CD14-positive monocyte (primary cell): ENCODE data around the gene FLOT1. TPM values are rescaled to one million over a fixed set of nuclear protein-coding genes. Genes with fewer than 3 reads are reported as not detected.

Experiments
- DNase-seq, 3 donors: peaks; one replicate each; pipeline ENCODE4 v3.0.0-alpha.2; 2011 to 2022
- H2AFZ ChIP-seq: 2 replicates; pipeline ENCODE4 v1.6.0; 2012; ENCODE audit warnings: mild to moderate bottlenecking, low read depth, low read length, inconsistent platforms; ENCODE audit not compliant: insufficient read depth, poor library complexity, severe bottlenecking
- H3K27ac ChIP-seq, 2 donors: 1 replicate in 1 of 2; 2 replicates in 1 of 2; pipeline ENCODE4 v1.5.1; 2012 to 2013; ENCODE audit warnings: low read length in 2 of 2, control low read depth in 1 of 2, inconsistent platforms in 1 of 2, low read depth in 1 of 2, mild to moderate bottlenecking in 1 of 2
- H3K27me3 ChIP-seq, 2 donors: one replicate each; pipeline versions ENCODE4 v1.6.0 to v1.6.1; 2011 to 2013; ENCODE audit warnings: low read length in 2 of 2; ENCODE audit not compliant: control insufficient read depth in 2 of 2, insufficient read depth in 2 of 2
- H3K36me3 ChIP-seq, 2 donors: replicated peaks in 1 of 2; 1 replicate in 1 of 2; 2 replicates in 1 of 2; pipeline versions ENCODE4 v1.5.1 to v1.6.1; 2012 to 2013; ENCODE audit warnings: low read length in 2 of 2, control low read depth in 1 of 2, inconsistent platforms in 1 of 2, mild to moderate bottlenecking in 1 of 2; ENCODE audit not compliant: insufficient read depth in 2 of 2, control insufficient read depth in 1 of 2
- H3K4me1 ChIP-seq, 2 donors: 1 replicate in 1 of 2; 2 replicates in 1 of 2; pipeline versions ENCODE4 v1.5.1 to v1.6.1; 2012 to 2013; ENCODE audit warnings: low read length in 2 of 2, control low read depth in 1 of 2, inconsistent platforms in 1 of 2, mild to moderate bottlenecking in 1 of 2, moderate library complexity in 1 of 2; ENCODE audit not compliant: insufficient read depth in 2 of 2, control insufficient read depth in 1 of 2
- H3K4me2 ChIP-seq: replicated peaks from 2 replicates; pipeline ENCODE3; 2012; ENCODE audit warnings: low read length, moderate library complexity, mild to moderate bottlenecking; ENCODE audit not compliant: poor library complexity, severe bottlenecking; ENCODE audit errors: extremely low read depth
- H3K4me3 ChIP-seq, 3 experiments: fragments of 200-600 bp in 1 of 3; sonication (generic) in 1 of 3; replicated peaks in 1 of 3; 1 replicate in 2 of 3; 2 replicates in 1 of 3; pipeline ENCODE4 v1.5.1; 2011 to 2013; ENCODE audit warnings: low read length in 3 of 3, mild to moderate bottlenecking in 3 of 3, control low read depth in 2 of 3, low read depth in 2 of 3, inconsistent platforms in 1 of 3, moderate library complexity in 1 of 3
- H3K79me2 ChIP-seq: 2 replicates; pipeline ENCODE4 v1.6.0; 2012; ENCODE audit warnings: mild to moderate bottlenecking, control low read depth, inconsistent platforms, low read length, moderate library complexity; ENCODE audit not compliant: insufficient read depth
- H3K9ac ChIP-seq: 2 replicates; pipeline ENCODE4 v1.6.0; 2017; ENCODE audit warnings: low read length, mild to moderate bottlenecking; ENCODE audit not compliant: insufficient read depth, poor library complexity, severe bottlenecking
- H3K9me3 ChIP-seq, 2 donors: replicated peaks in 1 of 2; 1 replicate in 1 of 2; 2 replicates in 1 of 2; pipeline versions ENCODE4 v1.5.1 to v1.6.1; 2012 to 2013; ENCODE audit warnings: low read length in 2 of 2, control low read depth in 1 of 2; ENCODE audit not compliant: control insufficient read depth in 1 of 2, insufficient read depth in 1 of 2
- H4K20me1 ChIP-seq: 2 replicates; pipeline ENCODE4 v1.6.0; 2012; ENCODE audit warnings: mild to moderate bottlenecking, low read length, control low read depth, moderate library complexity; ENCODE audit not compliant: insufficient read depth
- H3K27ac Mint-ChIP-seq, 7 donors: one replicate each; pipeline ENCODE4 v1.8.0; 2020; ENCODE audit warnings: mild to moderate bottlenecking in 7 of 7, mixed read lengths in 7 of 7, moderate library complexity in 6 of 7, inconsistent platforms in 2 of 7
- H3K27me3 Mint-ChIP-seq, 3 donors: one replicate each; pipeline ENCODE4 v1.8.0; 2021 to 2022; ENCODE audit warnings: low read depth in 3 of 3, mild to moderate bottlenecking in 3 of 3, mixed read lengths in 3 of 3, moderate library complexity in 3 of 3, inconsistent platforms in 1 of 3
- H3K36me3 Mint-ChIP-seq, 2 donors: one replicate each; pipeline ENCODE4 v1.8.0; 2020; ENCODE audit warnings: mixed read lengths in 2 of 2, inconsistent platforms in 1 of 2, mild to moderate bottlenecking in 1 of 2
- H3K4me1 Mint-ChIP-seq: one replicate; pipeline ENCODE4 v1.8.0; 2020; ENCODE audit warnings: mild to moderate bottlenecking, mixed read lengths
- H3K4me3 Mint-ChIP-seq, 2 donors: one replicate each; pipeline ENCODE4 v1.8.0; 2020; ENCODE audit warnings: mild to moderate bottlenecking in 2 of 2, mixed read lengths in 2 of 2, moderate library complexity in 1 of 2
- H3K9me3 Mint-ChIP-seq, 7 donors: one replicate each; pipeline ENCODE4 v1.8.0; 2020 to 2022; ENCODE audit warnings: mixed read lengths in 7 of 7, mild to moderate bottlenecking in 6 of 7, moderate library complexity in 6 of 7, inconsistent platforms in 2 of 7
- WGBS: methylation state at CpG from one replicate; pipeline ENCODE4 v1.1.5; 2013; ENCODE audit warnings: missing lambda C conversion rate; ENCODE audit not compliant: insufficient coverage; 5-methylcytosine and 5-hydroxymethylcytosine counted together
- intact Hi-C, 2 donors: fragments of 100-400 bp; cut with micrococcal nuclease; formaldehyde crosslinking; loops; one replicate each; pipeline versions ENCODE4 v1.15.0 to v1.15.1; 2023
- polyA plus RNA-seq, 3 donors: library from polyadenylated mRNA; depleted of rRNA in 1 of 3; unstranded in 2 of 3; stranded (reverse) in 1 of 3; fragments of 300-500 nt in 2 of 3; fragments of >200 nt in 1 of 3; fragmentation: Illumina TruSeq in 2 of 3; gene quantifications; 1 replicate in 2 of 3; 2 replicates in 1 of 3; pipeline ENCODE4 v1.2.3, GENCODE V29; 2012 to 2021
- TF ChIP-seq, protein P1 (sequence below): fragments of 200-600 bp; IDR thresholded peaks from one replicate; pipeline ENCODE4 v1.8.0; 2022; ENCODE audit warnings: antibody characterized with exemption, mild to moderate bottlenecking

The FLOT1 gene
- polyA plus RNA-seq, 3 donors: 124 to 153 (median 132) TPM

DNA sequence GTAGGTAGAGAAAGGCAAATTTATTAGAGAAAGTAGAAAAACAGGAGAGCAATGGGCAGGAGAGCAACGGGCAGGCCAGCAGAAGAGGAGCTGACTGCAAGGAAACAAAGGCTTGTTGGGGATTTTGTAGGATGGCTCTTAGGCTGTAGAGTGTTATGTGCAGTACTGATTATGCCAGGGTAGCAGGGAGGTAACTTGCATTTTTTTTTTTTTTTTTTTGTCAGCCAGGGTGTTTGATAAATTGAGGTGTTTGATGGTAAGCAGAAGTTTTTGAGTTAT is 38.1 kb upstream of the FLOT1 start:
- Mint-ChIP-seq H3K27ac (peak overlapping the region; percentile 95 to 100 (median 99)), H3K27me3 (no peaks in the 10 kb centered on the region), H3K9me3 (peaks cover 0 to 2% (median 0%) of the 10 kb centered on the region in 7 donors), H3K4me1 (peaks cover 88% of the 10 kb centered on the region), H3K36me3 (peaks cover 4 to 9% of the 10 kb centered on the region in 2 donors), H3K4me3 (no peak overlapping the region)
- intact Hi-C loops: loop anchor here in 1 of 2 donors (5.0 kb wide), 1 partner anchor 37 kb away; no protein-coding TSS in a partner anchor
- Histone ChIP-seq H3K79me2 (no peaks in the 10 kb centered on the region), H4K20me1 (no peaks in the 10 kb centered on the region), H3K4me1 (peaks cover 94% of the 10 kb centered on the region in 2 donors), H3K9me3 (no peaks in the 10 kb centered on the region), H2AFZ (no peak overlapping the region), H3K4me3 (peak overlapping the region in 1 of 3 experiments; percentile 53), H3K27ac (peak overlapping the region in 1 of 2 donors; percentile 91), H3K27me3 (no peaks in the 10 kb centered on the region), H3K36me3 (no peaks in the 10 kb centered on the region), H3K4me2 (peak overlapping the region; percentile 58), H3K9ac (no peak overlapping the region)
- 80% methylated on average over 1 of the region's 1 CpG for WGBS
- no peak for DNase-seq
- TF ChIP-seq, protein P1, sequence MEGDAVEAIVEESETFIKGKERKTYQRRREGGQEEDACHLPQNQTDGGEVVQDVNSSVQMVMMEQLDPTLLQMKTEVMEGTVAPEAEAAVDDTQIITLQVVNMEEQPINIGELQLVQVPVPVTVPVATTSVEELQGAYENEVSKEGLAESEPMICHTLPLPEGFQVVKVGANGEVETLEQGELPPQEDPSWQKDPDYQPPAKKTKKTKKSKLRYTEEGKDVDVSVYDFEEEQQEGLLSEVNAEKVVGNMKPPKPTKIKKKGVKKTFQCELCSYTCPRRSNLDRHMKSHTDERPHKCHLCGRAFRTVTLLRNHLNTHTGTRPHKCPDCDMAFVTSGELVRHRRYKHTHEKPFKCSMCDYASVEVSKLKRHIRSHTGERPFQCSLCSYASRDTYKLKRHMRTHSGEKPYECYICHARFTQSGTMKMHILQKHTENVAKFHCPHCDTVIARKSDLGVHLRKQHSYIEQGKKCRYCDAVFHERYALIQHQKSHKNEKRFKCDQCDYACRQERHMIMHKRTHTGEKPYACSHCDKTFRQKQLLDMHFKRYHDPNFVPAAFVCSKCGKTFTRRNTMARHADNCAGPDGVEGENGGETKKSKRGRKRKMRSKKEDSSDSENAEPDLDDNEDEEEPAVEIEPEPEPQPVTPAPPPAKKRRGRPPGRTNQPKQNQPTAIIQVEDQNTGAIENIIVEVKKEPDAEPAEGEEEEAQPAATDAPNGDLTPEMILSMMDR: no peak

DNA sequence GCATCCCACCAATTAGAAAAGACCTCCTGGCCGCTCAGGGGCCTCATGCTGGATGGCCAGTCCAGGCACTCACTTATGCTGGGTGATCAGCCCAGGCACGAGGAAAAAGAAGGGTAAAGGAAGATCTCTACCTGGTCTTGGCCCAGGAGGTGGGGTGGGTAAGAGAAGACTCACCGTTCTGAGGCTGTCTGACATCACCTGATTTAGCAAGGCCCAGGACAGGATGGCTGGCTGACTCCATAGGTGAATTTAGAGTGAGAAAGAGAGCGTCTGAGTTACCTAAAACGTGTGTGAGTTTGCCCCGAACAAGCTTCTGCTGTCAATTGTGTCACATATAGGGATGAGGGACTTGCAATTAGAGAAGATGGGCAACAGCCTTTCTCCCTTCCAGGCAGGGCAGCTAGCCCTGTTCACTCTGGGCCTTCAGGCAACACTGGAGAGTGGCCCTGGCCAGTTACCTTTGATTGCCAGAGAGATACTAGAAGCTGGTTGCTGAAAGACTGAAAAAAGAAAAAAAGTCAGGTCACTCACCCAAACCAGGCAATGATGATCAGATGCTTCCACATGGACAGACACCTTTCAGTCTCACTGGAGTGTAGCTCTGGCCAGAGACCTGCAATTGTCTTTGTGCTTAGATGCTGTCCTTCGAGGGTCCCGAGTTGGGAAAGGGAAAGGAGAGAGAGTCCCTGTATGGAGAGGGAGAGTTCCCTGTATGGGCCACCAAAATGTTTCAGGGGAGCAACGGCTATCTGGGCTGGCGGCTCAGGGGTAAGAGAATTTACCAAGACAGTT is 37.6 kb upstream of the FLOT1 start:
- no peak overlapping the region for H3K9ac ChIP-seq
- 81% methylated on average over 6 of the region's 10 CpGs for WGBS
- peak overlapping the region; percentile 78 to 100 (median 99) for H3K27ac Mint-ChIP-seq
- peaks cover 0 to 2% (median 0%) of the 10 kb centered on the region in 7 donors for H3K9me3 Mint-ChIP-seq
- peaks cover 4 to 9% of the 10 kb centered on the region in 2 donors for H3K36me3 Mint-ChIP-seq
- H4K20me1 ChIP-seq: no peaks in the 10 kb centered on the region
- H3K4me2 ChIP-seq: peak overlapping the region; percentile 47
- H3K27ac ChIP-seq: peak overlapping the region; percentile 45 to 91
- H3K4me3 ChIP-seq: peak overlapping the region in 1 of 3 experiments; percentile 44
- DNase-seq: no peak
- no peaks in the 10 kb centered on the region for H3K27me3 Mint-ChIP-seq
- TF ChIP-seq, protein P1: no peak
- intact Hi-C loops: loop anchor here in 1 of 2 donors (5.0 kb wide), 2 partner anchors 37 to 38 kb away; partner anchors contain the start of genes FLOT1 and IER3
- H3K9me3 ChIP-seq: no peaks in the 10 kb centered on the region
- no peaks in the 10 kb centered on the region for H3K79me2 ChIP-seq
- H3K4me1 Mint-ChIP-seq: peaks cover 82% of the 10 kb centered on the region
- H3K36me3 ChIP-seq: no peaks in the 10 kb centered on the region
- peak overlapping the region in 1 of 2 donors; percentile 87 for H3K4me3 Mint-ChIP-seq
- H2AFZ ChIP-seq: no peak overlapping the region
- H3K4me1 ChIP-seq: peaks cover 88 to 89% of the 10 kb centered on the region in 2 donors
- no peaks in the 10 kb centered on the region for H3K27me3 ChIP-seq
